ENCODE results near the gene CEP250.
A peak's percentile ranks its signal among the peaks of the same experiment; 100 is the strongest.
"Not testable (repeated sequence)": the region's sequence is repeated elsewhere in the genome, so short reads cannot be mapped to it uniquely, and the experiment has no call there.

CEP250 gene

DNA sequence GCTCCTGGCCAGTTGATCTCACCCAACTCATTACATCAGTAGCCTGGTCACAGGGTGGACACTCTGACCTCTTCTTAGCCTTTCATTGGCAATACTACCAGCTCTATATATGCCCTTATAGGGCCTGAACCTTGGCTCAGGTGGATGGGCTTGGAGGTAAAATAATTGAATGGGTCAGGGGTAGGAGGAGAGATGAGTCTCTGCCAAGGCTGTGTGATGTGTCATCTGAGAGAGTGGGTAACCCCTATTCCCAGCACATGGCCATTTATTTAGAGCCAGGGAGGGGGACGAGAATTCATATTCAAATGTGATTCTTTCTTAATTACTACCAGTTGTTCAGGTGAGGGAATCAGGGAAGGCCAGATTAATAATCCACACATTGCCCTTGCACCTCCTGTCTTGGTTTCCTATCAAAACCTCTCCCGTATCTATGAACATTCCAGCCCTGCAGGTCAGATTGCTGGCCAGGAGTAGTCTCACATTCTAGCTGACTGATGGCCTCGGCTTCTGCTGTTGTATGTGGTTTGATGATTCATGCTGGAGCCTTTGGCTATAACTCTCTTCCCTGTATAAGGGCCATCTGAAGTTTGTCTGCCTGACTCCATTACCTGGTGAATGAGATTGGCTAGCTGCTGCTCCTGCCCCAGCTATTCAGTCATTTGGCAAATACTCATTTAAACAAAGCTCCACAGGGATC is 60.7 kb downstream of the CEP250 start:
- no peak overlapping the region for H3K4me3 ChIP-seq (ENCODE audit: low read depth, low read length)
- in situ Hi-C loops (cut with HindIII; ENCODE audit: low sequenced_read_pairs): no loop called here
- peak; percentile 81 for DNase-seq (ENCODE audit: low read depth, low spot score)
- no peak for TF ChIP-seq CTCF (IDR thresholded peaks at IDR 0.05; ENCODE audit: low read depth, low read length)

DNA sequence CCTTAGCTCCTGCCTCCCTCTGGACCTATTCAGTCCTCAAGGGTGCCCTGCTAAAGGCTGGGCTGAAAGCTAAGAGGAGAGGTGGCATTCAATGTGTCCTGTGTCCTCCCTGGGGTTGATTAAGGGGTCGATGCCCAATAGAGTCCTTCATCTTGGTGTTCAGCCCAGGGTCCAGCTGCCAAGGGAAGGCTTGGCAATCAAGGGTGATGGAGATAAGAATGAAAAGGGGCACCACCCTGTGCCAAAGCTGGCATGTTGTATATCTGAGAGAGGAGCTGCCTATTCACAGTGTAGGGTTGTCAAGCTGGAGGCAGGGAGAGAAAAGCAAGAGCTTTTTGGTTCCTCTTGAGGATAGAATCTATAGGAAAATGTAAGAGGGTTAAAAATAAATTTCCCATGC is 61.7 kb downstream of the CEP250 start:
- no peak for TF ChIP-seq CTCF (IDR thresholded peaks at IDR 0.05; ENCODE audit: low read depth, low read length)
- in situ Hi-C loops (cut with HindIII; ENCODE audit: low sequenced_read_pairs): no loop called here

DNA sequence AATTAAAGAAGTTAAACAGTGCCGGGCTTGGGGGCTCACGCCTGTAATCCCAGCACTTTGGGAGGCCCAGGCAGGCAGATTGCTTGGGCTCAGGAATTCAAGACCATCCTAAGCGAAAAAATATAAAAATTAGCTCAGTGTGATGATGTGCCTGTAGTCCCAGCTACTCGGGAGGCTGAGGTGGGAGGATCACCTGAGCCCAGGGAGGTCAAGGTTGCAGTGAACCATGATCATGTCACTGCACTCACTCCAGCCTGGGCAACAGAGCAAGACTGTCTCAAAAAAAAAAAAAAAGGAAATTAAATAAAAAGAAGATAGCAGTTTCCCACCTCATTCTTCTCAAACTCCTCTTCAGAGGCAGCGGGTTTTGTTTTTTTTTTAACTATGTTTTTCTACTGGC is 62.4 kb downstream of the CEP250 start:
- H3K4me3 ChIP-seq (ENCODE audit: low read depth, low read length); in situ Hi-C loops (cut with HindIII; ENCODE audit: low sequenced_read_pairs); DNase-seq (ENCODE audit: low read depth, low spot score): not testable (repeated sequence)

More for the DNA sequence above, 61.7 kb downstream of the CEP250 start:
- DNase-seq (ENCODE audit: low read depth, low spot score): no peak
- H3K4me3 ChIP-seq (ENCODE audit: low read depth, low read length): no peak overlapping the region

GRCh38 chr20:35518955-35519354 is 63.6 kb downstream of the CEP250 start:
- TF ChIP-seq CTCF (IDR thresholded peaks at IDR 0.05; ENCODE audit: low read depth, low read length): no peak
- in situ Hi-C loops (cut with HindIII; ENCODE audit: low sequenced_read_pairs): no loop called here
- no peak overlapping the region for H3K4me3 ChIP-seq (ENCODE audit: low read depth, low read length)
- DNase-seq (ENCODE audit: low read depth, low spot score): no peak

DNA sequence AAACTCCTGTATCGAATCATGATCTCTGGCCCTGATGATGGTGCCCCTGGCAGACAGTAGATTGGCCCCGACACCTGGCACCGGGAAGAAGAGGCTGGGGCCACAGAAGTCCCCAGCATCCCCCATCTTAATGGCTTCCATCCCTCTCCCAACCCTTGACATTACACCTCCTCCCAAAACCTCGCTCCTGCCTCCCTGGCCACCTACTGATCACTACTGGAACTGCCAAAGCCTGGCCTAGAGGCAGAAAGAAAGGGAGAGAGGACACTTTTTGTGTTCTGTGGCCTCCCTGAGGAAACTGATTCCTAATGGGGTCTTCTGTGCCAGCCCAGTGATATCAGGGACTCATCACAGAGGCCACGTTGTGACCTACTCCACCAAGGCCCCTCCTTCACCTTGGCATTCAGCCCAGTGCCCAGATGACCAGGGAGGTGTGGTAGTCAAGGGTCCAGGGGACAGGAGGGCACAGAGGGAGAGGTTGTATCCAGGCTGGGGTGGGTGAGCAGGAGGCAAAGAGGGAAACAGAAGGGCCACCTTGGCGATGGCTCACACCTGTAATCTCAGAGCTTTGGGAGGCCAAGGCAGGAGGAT is 68.0 kb downstream of the CEP250 start:
- H3K4me3 ChIP-seq (ENCODE audit: low read depth, low read length): no peak overlapping the region
- DNase-seq (ENCODE audit: low read depth, low spot score): no peak
- in situ Hi-C loops (cut with HindIII; ENCODE audit: low sequenced_read_pairs): no loop called here
- peak; percentile 68 for TF ChIP-seq CTCF (IDR thresholded peaks at IDR 0.05; ENCODE audit: low read depth, low read length)

DNA sequence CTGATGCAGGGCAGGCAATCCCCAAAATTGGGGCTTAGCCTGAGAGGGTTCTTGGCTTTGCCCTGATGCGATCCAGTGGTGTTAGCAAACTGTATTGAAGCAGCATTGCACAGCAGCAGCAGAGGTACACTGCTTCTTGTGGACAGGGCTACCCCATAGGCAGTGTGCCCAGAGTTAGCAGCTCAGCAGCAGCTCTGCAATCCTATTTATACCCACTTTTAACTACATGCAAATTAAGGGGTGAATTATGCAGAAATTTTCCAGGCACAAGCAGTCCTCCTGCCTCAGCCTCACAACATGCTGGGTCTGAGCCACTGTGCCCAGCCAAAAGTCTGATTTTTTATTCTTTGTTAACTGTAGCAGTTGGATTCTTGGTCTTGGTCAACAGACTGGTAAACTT is 70.2 kb downstream of the CEP250 start:
- DNase-seq (ENCODE audit: low read depth, low spot score): no peak
- in situ Hi-C loops (cut with HindIII; ENCODE audit: low sequenced_read_pairs): no loop called here
- H3K4me3 ChIP-seq (ENCODE audit: low read depth, low read length): no peak overlapping the region
- TF ChIP-seq CTCF (IDR thresholded peaks at IDR 0.05; ENCODE audit: low read depth, low read length): no peak

- no peak overlapping the region for H3K4me3 ChIP-seq (ENCODE audit: low read depth, low read length)
- no peak for TF ChIP-seq CTCF (IDR thresholded peaks at IDR 0.05; ENCODE audit: low read depth, low read length)
- in situ Hi-C loops (cut with HindIII; ENCODE audit: low sequenced_read_pairs): no loop called here
- no peak for DNase-seq (ENCODE audit: low read depth, low spot score)
Observed at GRCh38 chr20:35527122-35527769, 71.8 kb downstream of the CEP250 start.
